DMS53 treated with DMSO at 0.1 percent for 48 hours (cell line): ENCODE measurements around the gene CLEC16A.

Experiments used
- DNase-seq: peaks from one replicate; lab custom pipeline; 2025; ENCODE audit not compliant: unreplicated experiment; lab: John Stamatoyannopoulos, UW

CLEC16A gene

GRCh38 chr16:11035096-11035495, 90.7 kb downstream of the CLEC16A start:
- DNase-seq: no peak

GRCh38 chr16:11036040-11036439, 91.7 kb downstream of the CLEC16A start:
- no peak for DNase-seq

GRCh38 chr16:11036868-11037410, 92.6 kb downstream of the CLEC16A start:
- no peak for DNase-seq

GRCh38 chr16:11038305-11038704, 93.9 kb downstream of the CLEC16A start:
- DNase-seq: no peak

DNA sequence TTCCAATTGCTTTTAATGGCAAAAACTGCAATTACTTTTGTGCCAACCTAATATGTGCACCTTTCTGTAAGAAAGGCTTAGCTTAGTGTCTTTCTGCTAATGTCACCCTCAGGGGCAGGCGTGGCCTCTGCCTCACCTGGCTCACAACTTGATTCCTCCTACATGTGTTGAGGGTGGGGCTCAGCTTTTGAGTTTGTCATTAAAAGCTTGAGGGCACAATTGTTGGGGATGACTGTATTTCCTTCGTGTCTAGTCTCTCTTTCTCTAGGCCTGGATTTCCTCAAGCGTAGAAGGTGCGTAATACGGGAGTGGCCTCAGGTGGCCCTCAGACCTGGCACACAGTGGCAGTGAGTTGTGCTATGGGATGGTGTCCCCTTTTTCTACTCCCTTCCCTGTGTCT, 94.4 kb downstream of the CLEC16A start:
- no peak for DNase-seq

GRCh38 chr16:11039726-11040125, 95.4 kb downstream of the CLEC16A start:
- DNase-seq: no peak

DNA sequence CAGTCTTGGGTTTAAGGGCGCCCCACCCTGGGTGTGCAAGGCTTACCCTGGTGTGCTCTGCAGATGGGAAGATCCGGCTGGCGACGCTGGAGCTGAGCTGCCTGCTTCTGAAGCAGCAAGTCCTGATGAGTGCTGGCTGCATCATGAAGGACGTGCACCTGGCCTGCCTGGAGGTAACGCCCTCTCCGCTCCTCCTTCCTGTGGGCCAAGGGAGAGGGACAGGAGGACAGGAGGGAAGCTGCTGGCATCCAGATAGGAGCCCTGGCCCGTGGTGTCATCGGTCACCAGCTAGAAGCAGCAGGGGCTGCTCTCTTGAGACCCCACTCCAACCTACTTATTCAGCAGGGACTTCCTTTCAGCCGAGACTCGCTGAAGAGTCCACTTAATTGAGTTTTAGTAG, 97.8 kb downstream of the CLEC16A start:
- DNase-seq: no peak

- DNase-seq: no peak
Measured at GRCh38 chr16:11045441-11045840, 101.1 kb downstream of the CLEC16A start.

GRCh38 chr16:11045846-11046245, 101.5 kb downstream of the CLEC16A start:
- DNase-seq: no peak

DNA sequence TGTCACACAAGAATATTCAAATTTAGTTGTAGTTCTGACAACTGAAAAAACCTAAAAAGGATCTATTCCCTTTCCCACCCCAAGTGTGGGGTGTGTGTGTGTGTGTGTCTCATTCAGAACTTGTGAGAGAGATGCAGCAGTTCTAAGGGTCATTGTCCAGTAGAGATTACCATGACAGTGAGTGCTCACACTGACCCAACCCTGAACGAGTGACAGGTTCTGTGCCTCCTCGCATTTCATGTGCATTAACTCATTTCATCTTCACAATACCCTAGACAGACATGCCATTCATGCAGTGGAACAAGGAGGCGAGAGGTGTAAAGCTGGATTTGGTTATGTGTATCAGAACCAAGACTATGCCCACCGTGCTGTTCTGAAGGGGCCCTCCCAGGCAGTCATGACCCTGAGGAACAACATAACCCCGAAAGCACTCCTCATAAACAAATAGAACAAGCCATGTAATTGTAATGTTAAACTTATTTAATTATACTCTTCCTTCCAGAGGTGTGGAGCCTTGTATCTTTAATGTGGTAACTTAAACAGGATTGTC, 102.1 kb downstream of the CLEC16A start:
- no peak for DNase-seq

GRCh38 chr16:11047057-11047456, 102.7 kb downstream of the CLEC16A start:
- no peak for DNase-seq

- no peak for DNase-seq
Measured at GRCh38 chr16:11047939-11048800, 103.8 kb downstream of the CLEC16A start.

DNA sequence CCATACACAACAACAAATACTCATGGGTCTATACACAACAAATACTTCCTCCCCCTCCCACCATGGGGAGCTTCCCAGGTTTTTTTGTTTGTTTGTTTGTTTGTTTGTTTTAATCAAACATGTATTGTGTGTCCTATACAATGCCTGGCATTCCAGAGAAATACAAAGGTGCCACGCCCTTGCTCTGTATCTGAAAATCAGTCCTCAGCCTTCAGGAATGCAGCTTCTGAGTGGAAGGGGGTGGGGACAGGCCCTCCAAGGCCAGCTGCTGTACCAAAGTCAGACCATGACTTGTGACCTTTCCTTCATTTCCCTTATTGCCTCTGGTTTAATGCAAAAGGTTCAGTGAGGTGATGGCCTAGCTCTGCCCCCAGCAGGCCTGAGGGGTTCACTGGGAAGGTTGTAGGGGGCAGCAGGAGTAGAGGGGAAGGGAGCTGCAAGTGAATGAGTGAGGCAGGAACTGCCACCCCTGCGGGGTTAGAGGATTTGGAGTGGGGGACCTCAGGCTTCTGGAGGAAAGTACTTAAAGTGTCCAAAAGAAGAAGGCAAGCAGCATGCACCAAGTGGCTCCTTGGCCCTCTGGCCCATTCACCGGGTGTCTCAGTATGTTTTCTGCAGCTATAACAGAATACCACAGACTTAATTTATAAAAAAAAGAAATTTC, 105.2 kb downstream of the CLEC16A start:
- DNase-seq: no peak

DNA sequence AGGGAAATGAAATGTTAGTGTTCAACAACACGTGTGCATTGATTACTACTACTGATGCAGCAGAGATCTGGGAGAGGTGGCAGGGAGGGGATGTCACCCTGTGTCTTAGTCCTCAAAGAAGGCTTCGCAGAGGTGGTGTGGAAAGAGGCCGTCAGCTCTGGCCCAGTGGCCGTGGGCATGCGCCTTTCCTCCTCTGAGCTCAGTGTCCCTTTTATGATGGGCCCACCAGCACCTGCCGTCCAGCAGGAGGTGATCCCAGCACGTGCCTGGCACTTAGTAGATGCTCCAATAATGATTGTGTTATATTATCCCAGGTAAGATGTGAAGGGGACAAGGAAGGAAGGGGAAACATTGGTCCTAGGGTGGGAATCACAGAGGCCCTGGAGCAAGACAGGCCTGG, 106.2 kb downstream of the CLEC16A start:
- no peak for DNase-seq

GRCh38 chr16:11050944-11051343, 106.6 kb downstream of the CLEC16A start:
- DNase-seq: no peak

GRCh38 chr16:11051430-11051829, 107.1 kb downstream of the CLEC16A start:
- no peak for DNase-seq

GRCh38 chr16:11051879-11052808, 107.8 kb downstream of the CLEC16A start:
- no peak for DNase-seq

DNA sequence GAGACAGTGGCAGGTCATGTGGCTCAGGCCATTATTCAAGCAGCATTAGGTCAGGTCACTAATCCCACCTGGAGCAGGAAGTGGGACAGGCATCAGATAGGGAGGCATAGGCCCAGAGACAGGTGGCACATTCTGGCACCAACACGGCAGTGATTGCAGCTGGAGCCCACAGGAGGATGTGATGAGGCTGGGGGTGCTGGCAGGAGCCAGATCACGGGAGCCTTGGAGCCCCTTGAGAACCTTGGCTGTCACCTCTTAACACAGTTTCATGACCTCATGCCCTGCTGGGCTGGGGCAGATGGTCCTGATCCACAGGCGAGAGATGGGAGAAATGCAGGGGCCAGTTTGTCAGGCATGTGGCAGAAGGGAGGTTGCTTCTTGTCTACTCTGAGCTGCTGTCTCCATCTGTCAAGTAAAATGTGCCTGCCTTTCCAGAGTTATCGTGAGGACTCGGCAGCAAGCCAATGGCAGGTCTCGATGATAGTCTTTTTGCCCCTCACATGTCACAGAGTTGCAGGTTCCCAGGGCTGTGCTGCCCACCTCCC, 109.6 kb downstream of the CLEC16A start:
- DNase-seq: no peak

GRCh38 chr16:11056090-11056992, 112.0 kb downstream of the CLEC16A start:
- no peak for DNase-seq
